ENCODE measurements around the gene TRH.

Gene TRH

GRCh38 chr3:129974564-129974832 is at the start of gene TRH:
Gene TRH, plus strand, starts transcription at chr3:129974720. Its CDS starts 1,097 bp downstream, at chr3:129975817.
- DNase-seq: no peak

DNA sequence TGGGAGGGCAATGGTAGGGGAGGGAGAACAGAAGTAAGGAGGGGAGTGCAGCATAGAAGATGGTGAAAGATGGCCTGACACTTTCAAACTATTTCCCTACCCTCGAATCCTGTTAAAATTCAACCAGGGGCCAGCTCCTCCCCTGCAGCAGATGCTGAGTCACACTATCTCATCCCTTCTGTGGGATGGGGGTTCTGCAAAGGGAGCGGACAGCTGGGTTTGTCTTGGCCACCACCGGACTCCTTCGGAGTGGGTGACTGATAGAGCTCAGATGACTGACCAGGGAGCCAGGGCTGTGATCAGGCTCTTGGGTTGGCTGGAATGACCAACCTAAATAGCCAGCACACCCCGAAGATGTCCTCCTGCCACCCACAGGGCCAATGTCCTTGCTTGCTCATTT is 47.4 kb upstream of the TRH start:
- peak; percentile 27 for DNase-seq

GRCh38 chr3:129929383-129929782 is 45.1 kb upstream of the TRH start:
- no peak for DNase-seq

DNA sequence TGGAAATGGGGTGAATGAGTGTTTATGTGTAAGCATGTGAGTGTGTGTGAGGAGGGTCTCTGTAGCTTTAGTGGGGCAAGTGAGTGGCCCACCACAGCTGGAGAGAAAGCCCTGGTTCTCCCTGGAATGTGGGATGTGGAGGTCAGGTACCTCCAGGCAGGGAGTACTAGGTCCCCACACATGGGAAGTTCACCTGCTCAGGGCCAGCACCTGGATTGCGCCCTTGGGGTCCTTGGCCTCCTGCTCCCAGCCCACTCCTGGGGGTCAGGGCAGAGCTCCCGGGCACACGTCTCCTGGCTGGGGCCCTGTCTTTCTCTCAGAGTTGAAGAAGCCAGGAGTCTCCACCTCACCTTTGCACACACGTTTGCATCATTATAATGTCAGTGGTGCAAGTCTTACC is 41.0 kb upstream of the TRH start:
- no peak for DNase-seq

DNA sequence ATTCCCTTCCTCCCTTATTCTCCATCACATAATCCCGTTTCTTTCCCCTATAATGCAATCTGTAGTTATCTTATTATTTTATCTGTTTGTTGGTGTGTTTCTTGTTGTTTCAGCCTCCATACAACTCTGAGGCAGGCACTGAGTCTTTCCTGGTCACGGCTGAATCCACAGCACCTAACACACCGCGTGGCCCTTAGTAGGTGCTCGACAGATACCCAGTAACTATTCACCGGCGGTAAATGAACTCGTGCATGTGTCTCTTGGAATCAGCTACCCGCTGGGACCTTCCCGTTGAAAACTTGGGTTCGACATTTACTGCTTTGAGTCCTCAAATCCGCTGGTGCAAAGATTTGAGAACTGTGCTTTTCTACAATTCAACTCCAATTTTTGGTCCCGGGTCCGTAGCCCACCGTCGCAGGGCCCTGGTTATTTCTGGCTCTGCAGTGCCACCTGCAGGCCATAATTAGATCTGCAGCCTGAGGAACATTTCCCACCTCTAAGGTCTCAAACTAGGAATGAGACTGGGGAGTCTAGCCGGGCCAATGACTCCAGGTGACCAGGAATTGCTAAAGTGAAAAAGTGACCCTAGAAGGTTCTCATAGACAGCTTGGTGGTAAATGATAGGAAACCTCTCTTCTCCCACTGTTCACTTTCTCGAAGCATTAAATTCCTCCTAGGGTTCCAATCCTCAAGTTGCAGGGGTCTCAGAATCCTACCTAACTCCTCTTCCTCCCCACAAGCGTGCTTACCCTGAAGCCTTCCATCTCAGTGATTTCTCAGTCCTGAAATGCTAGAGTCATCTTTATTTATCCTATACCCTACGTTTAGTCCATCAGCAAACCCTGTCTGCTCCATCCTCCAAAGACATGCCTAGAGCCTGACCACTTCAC is 40.0 kb upstream of the TRH start:
- no peak for DNase-seq

GRCh38 chr3:129936757-129937156 is 37.8 kb upstream of the TRH start:
- DNase-seq: no peak

DNA sequence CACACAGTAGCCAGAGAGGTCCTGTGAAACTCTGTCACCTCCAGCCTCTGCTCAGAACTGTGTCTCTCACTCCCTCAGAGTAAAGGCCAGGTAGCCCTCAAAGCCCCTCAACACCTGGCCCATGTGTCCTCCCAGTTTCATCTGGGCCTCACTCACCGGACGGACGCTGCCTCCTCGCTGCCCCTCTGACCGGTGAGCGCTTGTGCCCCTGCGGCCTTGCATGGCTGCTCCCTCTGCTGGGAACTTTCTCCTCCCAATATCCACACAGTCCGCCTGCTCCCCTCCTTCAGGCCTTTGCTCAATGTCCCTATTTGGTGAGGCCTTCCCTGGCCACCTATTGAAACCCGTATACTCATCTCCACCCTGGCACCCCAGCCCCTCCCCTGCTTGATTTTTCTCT is 36.8 kb upstream of the TRH start:
- DNase-seq: no peak

DNA sequence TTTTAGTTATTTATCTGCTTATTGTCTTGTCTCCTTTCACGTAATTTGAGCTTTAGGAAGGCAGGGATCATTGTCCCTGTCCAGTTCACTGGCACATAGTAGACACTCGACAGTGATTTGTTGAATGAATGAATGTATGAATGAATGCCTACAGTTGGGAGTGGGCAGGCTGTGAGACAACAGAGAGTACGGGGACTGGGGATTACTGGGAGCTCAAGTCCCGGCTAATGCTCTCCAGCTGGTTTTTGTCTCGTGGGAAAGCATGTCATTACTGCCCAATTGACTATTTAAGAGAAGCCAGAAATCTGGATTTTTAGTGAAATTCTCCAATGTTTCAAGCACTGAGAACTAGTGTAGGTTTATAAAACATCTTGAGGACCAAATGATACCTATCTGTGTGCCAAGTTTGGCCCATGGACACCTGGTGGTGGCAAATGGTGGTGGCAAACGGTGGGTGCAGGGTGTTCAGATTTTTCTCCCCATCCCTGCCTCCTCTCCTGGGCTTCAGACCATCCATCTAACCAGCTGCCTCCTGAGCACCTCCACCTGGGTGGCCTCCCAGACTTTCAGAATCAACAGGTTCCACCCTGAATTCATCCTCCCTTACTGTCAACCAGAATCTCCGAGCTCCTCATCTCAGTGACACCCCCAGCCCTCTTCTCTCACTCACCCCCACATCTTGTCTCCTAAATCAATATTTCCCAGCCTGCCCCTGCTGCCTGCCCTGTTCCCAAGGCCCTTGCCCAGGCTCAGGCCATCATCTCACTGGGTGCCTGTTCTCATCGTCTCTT is 36.2 kb upstream of the TRH start:
- DNase-seq: no peak

DNA sequence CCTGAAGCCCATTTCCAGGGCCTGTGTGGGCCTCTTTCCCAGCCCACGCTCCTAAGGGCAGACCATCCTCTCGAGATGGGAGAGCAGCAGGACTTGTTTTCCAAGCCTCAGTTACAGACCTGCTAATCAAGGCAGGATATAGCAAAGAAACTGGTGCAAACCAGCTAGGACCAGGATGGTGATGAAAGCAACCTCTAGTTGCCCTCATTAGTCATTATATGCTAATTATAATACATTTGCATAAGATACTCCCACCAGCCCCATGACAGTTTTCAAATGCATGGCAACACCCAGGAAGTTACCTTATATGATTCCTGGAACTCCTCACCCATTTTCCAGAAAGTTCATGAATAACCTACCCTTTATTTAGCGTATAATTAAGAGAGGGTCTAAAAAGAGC is 34.4 kb upstream of the TRH start:
- no peak for DNase-seq

- peak; percentile 86 for DNase-seq
Measured at GRCh38 chr3:129942296-129942695, 32.2 kb upstream of the TRH start.

DNA sequence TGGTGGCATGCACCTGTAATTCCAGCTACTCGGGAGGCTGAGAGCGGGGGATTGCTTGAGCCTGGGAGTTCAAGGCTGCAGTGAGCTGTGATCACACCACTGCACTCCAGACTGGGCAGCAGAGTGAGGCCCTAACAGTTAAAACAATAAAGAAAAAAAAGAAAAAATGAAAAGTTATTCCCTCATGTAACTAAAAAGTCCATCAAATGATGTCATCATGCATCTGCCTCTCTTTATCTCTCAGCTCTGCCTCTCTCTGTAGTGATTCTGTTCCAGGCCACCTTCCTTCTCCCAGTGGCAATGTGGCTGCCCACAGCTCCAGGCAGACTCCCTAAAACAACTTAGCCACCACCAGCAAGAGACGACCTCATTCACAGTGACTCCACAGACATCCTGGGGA is 31.5 kb upstream of the TRH start:
- DNase-seq: no peak

GRCh38 chr3:129944709-129945108 is 29.8 kb upstream of the TRH start:
- DNase-seq: no peak

DNA sequence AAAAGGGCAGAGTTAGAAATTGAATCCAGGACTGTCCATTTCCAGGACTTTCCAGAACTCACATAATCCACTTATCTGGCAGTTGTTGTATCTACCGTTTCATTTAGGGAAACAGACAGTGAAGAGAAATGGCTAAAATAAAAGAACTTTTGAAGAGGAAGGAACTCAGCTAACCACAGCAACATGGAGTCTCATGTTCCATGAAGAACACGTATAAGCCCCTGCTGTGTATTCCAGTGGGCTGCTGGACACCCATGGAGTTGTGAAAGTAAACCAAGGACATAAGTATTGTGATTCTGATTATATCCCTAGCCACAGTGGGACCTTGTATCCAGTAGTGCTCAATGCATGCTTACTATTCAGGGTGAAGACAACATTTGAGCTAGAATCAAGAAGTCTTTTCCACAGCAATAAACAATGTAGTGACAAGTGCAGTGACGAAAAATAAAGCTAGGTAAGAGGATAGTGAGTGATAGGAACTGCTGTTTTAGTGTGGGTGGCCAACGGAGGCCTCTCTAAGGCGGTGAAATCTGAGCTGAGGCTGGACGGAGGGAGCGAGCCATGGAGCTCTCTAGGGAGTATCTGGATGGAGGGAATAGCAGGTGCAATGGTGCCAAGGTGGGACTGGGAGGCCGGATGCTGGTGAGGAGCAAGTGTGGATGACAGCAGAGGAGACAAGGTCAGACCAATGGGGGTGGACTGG is 26.8 kb upstream of the TRH start:
- no peak for DNase-seq

DNA sequence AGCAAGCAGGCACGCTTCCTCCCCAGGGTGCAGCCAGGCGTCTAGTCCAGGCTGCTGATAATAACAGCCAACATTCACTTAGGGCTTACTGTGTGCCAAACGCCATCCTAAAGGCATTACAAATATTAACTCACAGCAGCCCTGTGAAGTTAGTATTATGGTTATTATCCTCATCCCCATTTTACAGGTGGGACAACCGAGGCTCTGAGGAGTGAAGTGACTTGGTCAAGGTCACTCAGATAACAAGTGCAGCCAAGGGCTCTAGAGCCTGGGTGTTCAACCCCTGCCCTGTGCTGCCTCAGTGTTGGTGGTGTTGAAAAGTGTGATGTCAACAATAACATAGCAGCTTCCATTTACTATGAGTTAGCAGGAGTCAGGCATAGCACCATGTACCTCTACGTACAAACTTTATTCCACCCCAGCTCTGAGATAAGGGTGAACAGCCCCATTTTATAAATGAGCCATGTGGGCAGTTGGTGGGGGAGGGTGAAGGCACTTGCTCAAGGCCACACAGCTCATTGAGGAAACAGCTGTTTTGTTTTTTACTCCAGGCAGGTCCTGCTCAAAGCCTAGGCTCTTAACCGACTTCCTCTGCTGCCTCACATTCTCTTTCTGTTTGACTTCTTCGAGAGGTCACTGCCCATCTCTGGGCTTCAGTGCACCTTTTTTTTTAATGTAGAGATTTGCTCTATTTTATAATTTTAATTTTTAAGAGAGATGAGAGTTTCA is 24.0 kb upstream of the TRH start:
- DNase-seq: no peak

- no peak for DNase-seq
Measured at GRCh38 chr3:129952556-129953355, 21.8 kb upstream of the TRH start.

GRCh38 chr3:129953621-129954020 is 20.9 kb upstream of the TRH start:
- no peak for DNase-seq

DNA sequence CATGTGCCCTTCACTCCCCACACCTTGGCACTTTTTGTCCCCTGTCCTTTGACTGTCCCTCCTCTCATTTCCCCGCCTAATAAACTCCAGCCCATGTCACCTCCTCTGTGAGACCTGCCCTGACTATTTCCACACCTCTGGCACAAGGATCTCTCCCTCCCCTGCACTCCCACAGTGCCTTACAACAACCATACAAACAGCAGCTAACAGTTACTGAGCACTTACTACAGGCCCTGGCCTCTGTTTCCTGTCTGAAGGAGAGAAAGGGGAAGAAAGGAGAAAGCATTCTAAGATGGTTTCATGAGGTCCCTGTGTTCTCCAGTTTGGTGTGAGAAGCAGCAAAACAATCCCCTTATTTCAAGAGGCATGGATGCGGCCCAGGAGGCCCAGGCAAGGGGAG is 20.0 kb upstream of the TRH start:
- no peak for DNase-seq

DNA sequence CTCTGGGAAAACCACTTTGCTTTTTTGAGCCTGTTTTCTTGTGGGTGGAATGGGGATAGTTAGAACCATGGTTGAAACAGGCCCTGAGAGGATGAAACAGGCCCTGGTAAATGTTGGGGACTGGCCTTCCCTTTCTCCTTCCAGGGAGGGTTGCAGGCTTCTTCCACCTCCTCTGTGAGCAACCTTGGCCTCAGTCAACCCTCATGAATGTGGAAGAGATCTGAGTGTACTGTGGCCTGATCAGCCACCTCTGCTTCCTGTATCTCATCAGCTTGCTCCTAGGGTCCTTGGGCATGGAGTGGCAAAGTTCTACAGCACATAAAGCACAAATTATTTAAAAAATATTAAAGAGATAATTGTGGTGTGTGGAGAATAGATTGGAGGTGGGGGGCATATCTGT is 17.6 kb upstream of the TRH start:
- no peak for DNase-seq

DNA sequence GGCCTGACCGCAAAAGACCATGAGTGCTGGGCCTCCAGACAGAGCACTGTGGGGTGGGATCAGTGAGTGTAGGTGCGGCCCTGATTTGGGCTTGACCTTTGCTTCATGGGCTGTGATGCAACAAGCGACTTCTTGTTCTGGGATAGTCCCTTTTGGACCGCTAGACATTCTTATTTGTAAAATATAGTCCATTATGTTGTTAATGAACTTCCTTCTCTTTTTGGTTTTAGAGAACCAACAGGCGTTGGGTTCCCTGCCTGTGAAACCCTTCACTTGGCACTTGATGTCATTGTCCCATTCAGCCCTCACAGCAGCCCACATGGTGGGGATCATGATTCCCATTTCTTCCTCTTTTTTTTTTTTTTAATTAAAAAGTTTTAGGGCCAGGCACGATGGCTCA is 15.8 kb upstream of the TRH start:
- DNase-seq: no peak

- no peak for DNase-seq
Measured at GRCh38 chr3:129961141-129961541, 13.4 kb upstream of the TRH start.

DNA sequence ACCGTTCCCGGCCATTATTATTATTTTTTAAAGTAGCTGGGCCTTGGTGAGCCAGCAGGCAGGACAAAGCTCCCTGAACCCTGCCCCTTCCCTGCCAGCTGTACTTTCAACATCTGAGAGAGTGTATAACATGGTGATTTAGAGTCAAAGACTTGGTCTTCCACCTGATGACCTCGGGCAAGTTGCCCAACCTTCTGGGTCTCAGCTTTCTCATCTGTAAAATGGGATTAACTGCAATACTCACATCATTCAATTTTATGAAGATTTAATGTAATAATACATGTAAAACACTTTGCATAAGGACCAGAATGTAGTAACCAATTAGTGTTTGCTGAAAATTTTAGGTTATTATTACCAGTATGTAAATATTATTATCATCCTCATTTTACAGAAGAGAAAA is 11.9 kb upstream of the TRH start:
- no peak for DNase-seq

DNA sequence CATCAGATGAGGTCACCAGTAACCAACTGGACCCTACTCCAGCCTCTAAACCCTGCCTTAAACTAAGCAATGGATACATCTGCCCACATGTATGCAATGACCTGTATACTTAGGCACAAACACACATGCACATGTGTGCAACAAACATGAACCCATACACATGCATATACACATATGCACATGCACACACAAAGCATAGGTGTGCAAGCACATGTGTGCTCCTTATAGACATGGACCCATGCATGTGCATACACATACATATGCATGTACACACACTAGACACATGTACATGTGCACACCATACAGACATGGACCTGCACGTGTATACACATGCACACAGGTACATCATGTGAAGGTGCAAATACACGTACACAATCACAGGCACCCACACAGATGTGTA is 8.6 kb upstream of the TRH start:
- DNase-seq: no peak

Data from islet precursor cell (in vitro differentiated cells).